ENCODE measurements around the gene DDR1.
"Not testable (repeated sequence)": the region's sequence is repeated elsewhere in the genome, so short reads cannot be mapped to it uniquely, and the experiment has no call there.

The DDR1 gene

GRCh38 chr6:30870546-30870945, 13.8 kb upstream of the DDR1 start:
- Mint-ChIP-seq H3K27ac (no peak overlapping the region), H3K4me3 (no peak overlapping the region), H3K27me3 (peaks cover 20% of the 10 kb centered on the region), H3K36me3 (peaks cover 7% of the 10 kb centered on the region), H3K4me1 (no peaks in the 10 kb centered on the region), H3K9me3 (peaks cover 20% of the 10 kb centered on the region)
- ATAC-seq: no peak

- no peak for ATAC-seq
- H3K27ac Mint-ChIP-seq: no peak overlapping the region
- H3K4me1 Mint-ChIP-seq: no peaks in the 10 kb centered on the region
- no peak overlapping the region for H3K4me3 Mint-ChIP-seq
- peaks cover 20% of the 10 kb centered on the region for H3K9me3 Mint-ChIP-seq
- peaks cover 7% of the 10 kb centered on the region for H3K36me3 Mint-ChIP-seq
- peaks cover 20% of the 10 kb centered on the region for H3K27me3 Mint-ChIP-seq
Observed at GRCh38 chr6:30871592-30872183, 12.6 kb upstream of the DDR1 start.

- Mint-ChIP-seq H3K4me3 (no peak overlapping the region), H3K4me1 (peaks cover 11% of the 10 kb centered on the region), H3K36me3 (peaks cover 7% of the 10 kb centered on the region), H3K27ac (no peak overlapping the region), H3K9me3 (peaks cover 18% of the 10 kb centered on the region), H3K27me3 (peaks cover 20% of the 10 kb centered on the region)
- ATAC-seq: no peak
Observed at GRCh38 chr6:30873137-30873640, 11.1 kb upstream of the DDR1 start.

GRCh38 chr6:30873795-30874194, 10.5 kb upstream of the DDR1 start:
- not testable (repeated sequence) for H3K36me3 Mint-ChIP-seq, ATAC-seq, H3K4me3 Mint-ChIP-seq, H3K27ac Mint-ChIP-seq
- H3K27me3 Mint-ChIP-seq: peaks cover 20% of the 10 kb centered on the region
- peaks cover 18% of the 10 kb centered on the region for H3K9me3 Mint-ChIP-seq
- peaks cover 17% of the 10 kb centered on the region for H3K4me1 Mint-ChIP-seq

GRCh38 chr6:30875244-30876038, 8.9 kb upstream of the DDR1 start:
- Mint-ChIP-seq H3K4me1 (peaks cover 27% of the 10 kb centered on the region), H3K4me3 (no peak overlapping the region), H3K27ac (no peak overlapping the region), H3K36me3 (peaks cover 7% of the 10 kb centered on the region), H3K27me3 (peaks cover 20% of the 10 kb centered on the region), H3K9me3 (peaks cover 11% of the 10 kb centered on the region)
- ATAC-seq: no peak

- Mint-ChIP-seq H3K9me3 (peaks cover 8% of the 10 kb centered on the region), H3K4me3 (no peak overlapping the region), H3K27ac (no peak overlapping the region), H3K4me1 (peaks cover 27% of the 10 kb centered on the region), H3K36me3 (peaks cover 7% of the 10 kb centered on the region), H3K27me3 (peaks cover 20% of the 10 kb centered on the region)
- no peak for ATAC-seq
Observed at GRCh38 chr6:30876039-30876730, 8.1 kb upstream of the DDR1 start.

GRCh38 chr6:30877419-30878262, 6.7 kb upstream of the DDR1 start:
- peaks cover 3% of the 10 kb centered on the region for H3K9me3 Mint-ChIP-seq
- H3K4me1 Mint-ChIP-seq: peaks cover 41% of the 10 kb centered on the region
- H3K36me3 Mint-ChIP-seq: no peaks in the 10 kb centered on the region
- H3K27me3 Mint-ChIP-seq: peaks cover 9% of the 10 kb centered on the region
- H3K4me3 Mint-ChIP-seq: peak overlapping the region; percentile 71
- peak overlapping the region; percentile 64 for H3K27ac Mint-ChIP-seq
- ATAC-seq: peak; percentile 76

GRCh38 chr6:30879684-30880427, 4.5 kb upstream of the DDR1 start:
- Mint-ChIP-seq H3K4me3 (no peak overlapping the region), H3K9me3 (no peaks in the 10 kb centered on the region), H3K4me1 (peaks cover 54% of the 10 kb centered on the region), H3K27ac (peak overlapping the region; percentile 87), H3K27me3 (no peaks in the 10 kb centered on the region), H3K36me3 (no peaks in the 10 kb centered on the region)
- ATAC-seq: no peak

- no peak overlapping the region for H3K4me3 Mint-ChIP-seq
- H3K27me3 Mint-ChIP-seq: no peaks in the 10 kb centered on the region
- H3K27ac Mint-ChIP-seq: peak overlapping the region; percentile 87
- H3K9me3 Mint-ChIP-seq: no peaks in the 10 kb centered on the region
- ATAC-seq: no peak
- H3K36me3 Mint-ChIP-seq: no peaks in the 10 kb centered on the region
- H3K4me1 Mint-ChIP-seq: peaks cover 63% of the 10 kb centered on the region
Observed at GRCh38 chr6:30880698-30881252, 3.5 kb upstream of the DDR1 start.

- Mint-ChIP-seq H3K27me3 (no peaks in the 10 kb centered on the region), H3K36me3 (no peaks in the 10 kb centered on the region), H3K9me3 (no peaks in the 10 kb centered on the region), H3K27ac (peak overlapping the region; percentile 87), H3K4me3 (no peak overlapping the region), H3K4me1 (peaks cover 71% of the 10 kb centered on the region)
- no peak for ATAC-seq
Observed at GRCh38 chr6:30881392-30882203, 2.7 kb upstream of the DDR1 start.

- Mint-ChIP-seq H3K4me1 (peaks cover 72% of the 10 kb centered on the region), H3K36me3 (no peaks in the 10 kb centered on the region), H3K9me3 (no peaks in the 10 kb centered on the region), H3K27me3 (no peaks in the 10 kb centered on the region), H3K27ac (peak overlapping the region; percentile 87), H3K4me3 (no peak overlapping the region)
- ATAC-seq: no peak
Observed at GRCh38 chr6:30882204-30882758, 2.0 kb upstream of the DDR1 start.

GRCh38 chr6:30882759-30883684, 1.3 kb upstream of the DDR1 start:
- H3K4me1 Mint-ChIP-seq: peaks cover 69% of the 10 kb centered on the region
- no peaks in the 10 kb centered on the region for H3K9me3 Mint-ChIP-seq
- peak overlapping the region; percentile 87 for H3K27ac Mint-ChIP-seq
- peak; percentile 81 for ATAC-seq
- H3K36me3 Mint-ChIP-seq: no peaks in the 10 kb centered on the region
- H3K27me3 Mint-ChIP-seq: no peaks in the 10 kb centered on the region
- H3K4me3 Mint-ChIP-seq: peak overlapping the region; percentile 77
